Heart left ventricle (tissue), 13 donors: Measurements from ENCODE around the gene OSTF1.

Experiments used
- POLR2A ChIP-seq, 2 donors: fragments of 450-650 bp; IDR thresholded peaks; one replicate each; pipeline ENCODE4 v1.6.1; 2017; ENCODE audit warnings: antibody characterized with exemption in 2 of 2, mild to moderate bottlenecking in 2 of 2, moderate library complexity in 2 of 2
- TF ChIP-seq, protein P1 (sequence below), 12 donors: fragments of 200-600 bp; sonication (generic) in 4 of 12; IDR thresholded peaks; one replicate each; pipeline versions ENCODE4 v1.5.0 to v1.8.0; 2018 to 2022; ENCODE audit warnings: antibody characterized with exemption in 12 of 12, mild to moderate bottlenecking in 5 of 12
- donor health status: ischemic (EF 13 %, LVEDD 7.1; RV severe dilation, severe dysfunction).
- donor health status: DM: no; HTN: yes; CAD: no.
- donor health status: DM: no; HTN: no; CAD: no.
- donor health status: ischemic (EF 25% LVEDD 6.9; RV normal size, moderate dysfunction).
- donor health status: ischemic (EF 25% LVEDD 5.7; RV mildly dilated, moderate dysfunction).
- donor health status: ischemic (EF 35%, LVEDD 5.7; RV mildly dilated, moderate dysfunction).
- donor health status: nonischemic (EF 11% LVEDD 7.7; RV severe dilation, severe dysfunction).
- donor health status: DM: yes; HTN: yes; CAD: no.
- donor health status: PGD.
- donor health status: ischemic (EF 29% LVEDD 5.4; RV normal size, mild dysfunction).
- donor health status: nonischemic (EF 23%, LVEDD 6.1; RV moderate dilation, normal function).

GRCh38 chr9:75138260-75139040 is 50.1 kb downstream of the OSTF1 start:
- TF ChIP-seq, protein P1, sequence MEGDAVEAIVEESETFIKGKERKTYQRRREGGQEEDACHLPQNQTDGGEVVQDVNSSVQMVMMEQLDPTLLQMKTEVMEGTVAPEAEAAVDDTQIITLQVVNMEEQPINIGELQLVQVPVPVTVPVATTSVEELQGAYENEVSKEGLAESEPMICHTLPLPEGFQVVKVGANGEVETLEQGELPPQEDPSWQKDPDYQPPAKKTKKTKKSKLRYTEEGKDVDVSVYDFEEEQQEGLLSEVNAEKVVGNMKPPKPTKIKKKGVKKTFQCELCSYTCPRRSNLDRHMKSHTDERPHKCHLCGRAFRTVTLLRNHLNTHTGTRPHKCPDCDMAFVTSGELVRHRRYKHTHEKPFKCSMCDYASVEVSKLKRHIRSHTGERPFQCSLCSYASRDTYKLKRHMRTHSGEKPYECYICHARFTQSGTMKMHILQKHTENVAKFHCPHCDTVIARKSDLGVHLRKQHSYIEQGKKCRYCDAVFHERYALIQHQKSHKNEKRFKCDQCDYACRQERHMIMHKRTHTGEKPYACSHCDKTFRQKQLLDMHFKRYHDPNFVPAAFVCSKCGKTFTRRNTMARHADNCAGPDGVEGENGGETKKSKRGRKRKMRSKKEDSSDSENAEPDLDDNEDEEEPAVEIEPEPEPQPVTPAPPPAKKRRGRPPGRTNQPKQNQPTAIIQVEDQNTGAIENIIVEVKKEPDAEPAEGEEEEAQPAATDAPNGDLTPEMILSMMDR (IDR thresholded peaks at IDR 0.05): no peak
- TF ChIP-seq POLR2A (IDR thresholded peaks at IDR 0.05): no peak
